GM21381 (cell line): ENCODE results near the gene ST6GALNAC5.

ENCODE experiments used
- ATAC-seq: cut with Tn5 transposase; IDR thresholded peaks from one replicate; pipeline ENCODE4 v1.9.1; 2021; ENCODE audit warnings: mild to moderate bottlenecking, moderate library complexity; ENCODE audit not compliant: unreplicated experiment

Gene ST6GALNAC5

DNA sequence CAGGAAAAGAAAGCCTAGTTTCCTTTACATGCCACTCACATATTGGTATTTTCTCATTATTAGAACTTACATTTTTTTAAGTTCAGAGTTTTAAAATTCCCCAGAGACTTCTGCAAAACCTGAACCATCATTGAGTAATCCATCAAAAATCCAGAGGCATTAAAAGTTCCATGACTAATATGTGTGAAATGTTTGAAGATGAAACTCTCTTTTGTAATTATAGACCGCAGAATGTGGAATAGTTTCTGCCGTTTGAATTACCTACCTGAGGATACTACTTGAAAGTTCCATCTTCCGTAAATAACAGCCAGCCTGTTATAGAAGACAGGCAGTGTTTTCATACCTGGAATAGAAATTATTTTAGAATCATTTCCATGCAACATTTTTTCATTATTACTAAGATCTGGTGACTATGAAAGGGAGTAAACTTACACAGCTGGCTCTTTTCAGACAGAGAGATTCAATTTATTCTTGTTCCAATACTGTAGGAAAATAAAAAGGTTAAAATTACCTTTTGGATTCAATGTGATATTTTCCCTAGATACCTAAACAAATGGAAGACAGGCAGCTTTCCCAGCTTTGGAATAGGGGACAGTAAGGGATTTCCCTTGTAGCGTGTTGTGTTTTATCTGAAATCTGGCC is 131.4 kb downstream of the ST6GALNAC5 start:
- ATAC-seq: no peak

DNA sequence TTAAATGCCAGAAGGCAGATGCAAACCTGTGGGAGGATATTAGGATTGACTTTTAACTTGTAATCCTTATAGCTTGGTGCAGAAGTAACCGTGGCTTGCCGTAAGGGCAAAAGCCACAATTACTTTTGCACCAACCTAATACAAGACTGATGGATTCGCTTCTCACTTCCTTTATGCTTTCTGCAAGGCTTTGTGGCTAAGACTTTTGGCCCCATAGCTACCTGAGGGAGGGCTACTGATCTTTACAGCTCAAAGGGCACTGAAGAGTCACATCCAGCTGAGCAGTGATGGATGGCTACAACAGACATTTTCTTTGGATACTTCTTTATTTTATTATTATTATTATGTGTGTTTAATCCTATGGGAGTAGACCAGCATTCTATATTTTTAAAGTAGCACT is 140.4 kb downstream of the ST6GALNAC5 start:
- no peak for ATAC-seq

DNA sequence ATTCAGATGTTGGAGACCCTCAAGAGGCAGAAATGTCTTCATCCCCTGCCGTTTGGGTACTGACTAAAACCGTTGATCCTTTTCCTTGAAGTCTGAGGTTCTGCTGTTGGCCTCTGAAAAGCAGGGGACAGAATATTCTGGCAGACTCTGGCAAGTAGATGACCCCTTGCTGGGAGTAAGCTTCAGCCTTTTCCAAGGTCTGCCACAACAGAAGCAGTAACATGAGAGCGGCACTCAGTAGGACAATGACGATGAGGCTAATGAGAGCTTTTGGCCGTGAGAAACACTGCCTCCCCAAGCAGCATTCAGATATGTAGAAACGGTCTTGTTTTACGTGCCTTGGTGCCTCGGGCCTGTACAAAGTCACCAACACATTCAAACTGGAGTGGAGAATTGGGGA is 143.7 kb downstream of the ST6GALNAC5 start:
- ATAC-seq: no peak

DNA sequence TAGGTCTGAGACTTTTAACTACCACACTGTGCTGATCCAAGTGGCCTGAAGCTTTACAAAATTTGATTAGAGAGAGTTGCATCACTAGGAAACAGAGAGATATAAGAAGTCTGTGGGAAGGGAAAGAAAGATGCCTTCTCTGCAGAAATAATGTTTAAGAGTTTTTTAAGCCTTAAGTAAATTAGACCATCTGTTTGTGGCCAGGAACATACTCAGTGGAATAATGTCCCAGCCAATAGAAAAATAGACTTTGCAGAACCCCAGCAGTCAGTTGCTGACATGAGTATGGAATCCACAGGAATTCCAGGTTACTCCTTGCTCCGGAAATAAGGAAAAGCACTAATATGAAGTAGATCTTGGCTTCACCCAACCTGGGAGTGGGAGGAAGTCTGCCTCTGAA is 144.8 kb downstream of the ST6GALNAC5 start:
- no peak for ATAC-seq

DNA sequence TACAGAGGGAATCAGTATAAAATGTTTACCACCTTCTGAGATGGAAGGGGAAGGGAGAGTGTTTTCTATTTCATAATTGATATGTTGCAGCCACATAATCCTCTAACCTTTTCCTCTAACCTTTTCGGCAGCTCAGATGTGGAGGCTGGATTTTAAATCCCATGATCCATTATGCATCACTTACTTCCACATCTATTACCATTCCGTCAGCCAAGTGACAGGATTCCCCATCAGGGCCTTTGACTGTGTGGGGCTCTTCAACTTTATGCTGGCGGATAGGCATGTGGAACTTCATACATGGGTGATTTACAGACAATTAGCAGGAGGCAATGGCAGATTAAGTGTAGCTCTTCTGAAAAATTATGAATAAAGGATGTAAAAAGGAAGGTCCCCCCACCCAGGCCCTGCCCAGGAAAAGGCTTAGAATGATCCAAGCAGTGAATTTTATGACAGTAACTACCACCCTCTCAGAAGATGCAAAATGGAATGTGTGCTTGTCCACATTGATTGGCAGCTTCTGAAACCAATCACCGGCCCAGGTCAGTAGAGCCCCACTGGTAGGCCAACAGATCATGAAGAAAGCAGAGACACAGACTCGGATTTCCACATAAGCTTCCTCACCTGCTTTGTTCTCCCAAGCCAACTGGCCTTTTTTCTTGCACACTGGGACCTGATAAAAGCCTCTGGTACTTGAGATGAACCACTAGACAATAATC is 147.0 kb downstream of the ST6GALNAC5 start:
- no peak for ATAC-seq

DNA sequence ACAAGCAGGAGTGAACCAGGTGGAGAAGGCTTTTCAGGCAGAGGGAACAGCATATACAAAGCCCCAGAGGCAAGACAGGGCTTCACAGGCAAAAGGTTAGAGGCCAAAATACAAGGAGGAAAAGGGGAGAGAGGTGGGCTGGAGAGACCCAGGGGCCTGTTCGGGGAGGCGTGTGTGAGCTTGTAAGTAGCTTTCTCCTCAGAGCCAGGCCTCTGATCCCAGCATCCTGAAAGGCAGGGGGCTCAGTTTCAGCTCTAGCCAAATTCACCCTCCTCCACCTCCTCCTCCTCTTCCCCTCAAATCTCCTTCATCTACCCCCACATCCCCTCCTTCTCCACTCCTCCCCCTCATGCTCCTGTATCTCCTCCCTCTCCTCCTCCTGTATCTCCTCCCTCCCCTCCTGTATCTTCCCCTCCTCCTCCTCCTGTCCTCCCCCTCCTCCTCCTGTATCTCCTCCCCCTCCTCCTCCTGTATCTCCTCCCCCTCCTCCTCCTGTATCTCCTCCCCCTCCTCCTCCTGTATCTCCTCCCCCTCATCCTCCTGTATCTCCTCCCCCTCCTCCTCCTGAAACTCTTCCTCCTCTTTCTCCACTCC is 148.6 kb downstream of the ST6GALNAC5 start:
- no peak for ATAC-seq

DNA sequence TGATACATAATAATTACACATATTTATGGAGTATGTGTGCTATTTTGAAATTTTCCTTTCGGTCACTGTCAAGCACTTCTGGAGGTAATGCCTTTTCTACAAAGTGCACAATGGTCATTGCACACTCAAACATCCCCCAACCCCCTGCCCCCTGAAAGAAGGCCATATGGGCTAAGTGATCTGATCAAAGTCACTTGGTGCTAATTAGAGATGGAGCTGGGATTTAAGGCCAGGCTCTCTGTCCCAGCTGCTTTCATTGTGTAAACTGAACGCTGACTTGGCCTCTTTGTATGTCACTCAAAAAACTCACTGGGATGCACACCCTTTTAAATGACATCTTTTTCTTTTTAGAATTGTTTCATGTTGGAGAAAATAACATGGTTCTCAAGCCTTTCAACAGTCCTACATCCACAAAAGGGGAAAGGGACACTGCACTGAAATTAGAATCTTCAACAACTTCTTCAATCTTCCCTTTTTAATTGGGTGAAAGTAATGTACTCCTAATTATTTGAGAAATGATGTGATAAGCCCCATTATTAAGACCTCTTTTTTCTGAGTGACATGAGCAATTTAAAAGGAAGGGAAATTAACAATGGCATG is 149.2 kb downstream of the ST6GALNAC5 start:
- no peak for ATAC-seq

DNA sequence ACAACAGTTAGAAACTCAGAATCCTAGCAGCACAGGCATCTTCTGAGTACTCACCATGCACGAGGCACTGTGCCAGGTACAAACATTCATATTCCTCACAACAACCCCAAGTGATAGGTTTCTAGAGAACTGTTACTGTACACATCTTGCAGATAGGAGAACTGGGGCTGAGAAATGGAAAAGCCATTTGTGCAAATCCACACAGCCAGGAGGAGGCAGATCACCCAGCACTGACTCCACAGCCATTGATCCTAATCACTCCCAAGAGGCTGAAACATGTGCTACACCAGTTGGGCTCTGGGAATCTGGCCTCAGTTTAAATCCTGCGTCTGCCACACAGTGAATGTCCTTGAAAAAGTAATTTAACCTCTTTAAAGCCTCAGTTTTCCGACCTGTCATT is 151.0 kb downstream of the ST6GALNAC5 start:
- ATAC-seq: no peak

DNA sequence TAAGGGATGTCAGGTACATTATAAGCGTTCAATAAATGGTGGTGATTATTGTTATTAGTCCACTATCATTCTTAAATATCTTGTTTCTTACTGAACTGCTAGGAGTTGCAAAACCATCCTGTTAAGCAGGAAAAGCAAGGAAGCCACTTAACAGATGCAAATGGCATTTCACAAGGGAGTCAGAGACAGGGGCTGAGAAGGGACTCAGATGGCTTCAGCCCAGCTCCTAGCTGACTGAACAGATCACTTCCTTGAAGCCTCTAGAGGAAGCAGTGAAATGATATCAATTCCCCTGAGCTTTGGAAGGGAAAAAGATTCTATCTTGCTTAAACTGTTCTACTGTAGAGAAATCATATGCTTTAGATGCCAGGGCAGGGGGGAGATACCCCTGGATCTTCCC is 151.5 kb downstream of the ST6GALNAC5 start:
- ATAC-seq: no peak

DNA sequence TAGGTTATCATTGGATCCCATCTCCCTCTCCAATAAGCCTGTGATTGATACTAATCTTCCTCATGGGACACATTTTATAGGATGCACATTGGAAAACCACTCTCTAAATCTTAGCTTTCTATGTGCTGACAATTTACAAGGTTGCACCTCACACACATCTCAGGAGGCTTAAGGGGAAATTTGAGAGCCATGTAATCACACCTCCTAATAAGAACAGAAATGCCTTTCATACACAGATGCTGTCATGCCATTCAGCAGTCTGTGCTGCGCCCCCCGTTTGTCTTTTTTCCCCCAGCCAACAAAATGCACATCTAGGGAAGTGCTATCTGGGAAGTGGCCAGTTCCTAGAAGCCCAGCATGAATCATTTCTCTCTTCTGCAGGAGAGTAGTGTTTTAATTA is 154.5 kb downstream of the ST6GALNAC5 start:
- ATAC-seq: no peak

DNA sequence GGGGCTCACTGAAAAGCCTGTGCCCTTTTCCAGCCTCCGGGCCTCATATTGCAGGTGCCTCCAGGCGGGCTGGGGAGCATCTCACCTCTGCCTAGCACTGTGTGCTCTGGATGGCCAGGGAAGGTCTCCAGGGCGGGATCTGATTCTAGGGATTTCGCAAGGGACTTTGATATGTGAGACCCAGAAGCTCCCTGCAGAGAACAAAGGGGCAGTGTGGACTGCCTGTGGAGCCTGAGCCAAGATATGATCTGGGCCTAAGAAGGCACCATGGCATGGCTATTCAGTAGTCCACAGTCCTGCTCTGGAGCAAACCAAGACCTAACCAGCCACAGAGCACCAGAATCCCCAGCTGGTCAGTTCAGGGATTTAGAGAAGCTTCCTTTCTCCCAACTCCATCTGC is 157.2 kb downstream of the ST6GALNAC5 start:
- no peak for ATAC-seq

DNA sequence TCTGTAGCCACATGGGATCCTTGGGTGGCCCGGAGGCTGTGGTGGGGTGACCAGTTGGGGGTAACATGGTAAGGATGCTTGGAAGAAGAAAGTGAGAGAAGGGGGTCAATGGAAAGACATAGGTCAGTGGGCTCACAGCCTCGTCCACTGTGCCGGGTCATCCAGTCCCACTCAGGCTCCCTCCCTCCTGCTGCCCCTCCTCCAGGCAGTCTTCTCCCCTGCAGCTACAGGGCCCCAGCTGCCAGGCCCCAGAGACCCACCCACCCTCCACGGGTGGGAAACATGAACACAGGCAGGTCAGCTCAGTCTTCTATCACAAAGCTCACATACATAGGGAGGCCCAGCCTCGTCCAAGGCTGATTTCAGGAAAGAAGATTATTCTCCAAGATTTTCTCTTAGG is 158.3 kb downstream of the ST6GALNAC5 start:
- ATAC-seq: no peak

DNA sequence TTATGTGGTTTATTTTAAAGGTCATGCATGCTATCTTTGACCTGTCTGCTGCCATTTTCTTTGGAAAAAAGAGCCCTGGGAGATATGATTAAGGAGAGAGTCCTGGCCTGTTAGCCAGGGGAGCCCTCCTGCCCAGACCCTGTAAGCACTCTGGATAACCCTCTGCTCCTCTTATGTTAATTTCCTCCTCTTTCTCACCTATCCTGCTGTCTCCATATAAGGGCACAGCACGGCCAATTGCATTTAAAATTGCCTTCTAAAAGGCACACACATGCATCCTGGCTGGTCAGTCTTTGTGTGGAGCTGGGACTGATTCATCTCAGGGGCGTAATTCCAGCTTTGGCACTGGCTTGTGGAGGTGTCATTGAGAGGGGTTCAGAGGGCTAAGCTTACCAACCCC is 158.9 kb downstream of the ST6GALNAC5 start:
- no peak for ATAC-seq

DNA sequence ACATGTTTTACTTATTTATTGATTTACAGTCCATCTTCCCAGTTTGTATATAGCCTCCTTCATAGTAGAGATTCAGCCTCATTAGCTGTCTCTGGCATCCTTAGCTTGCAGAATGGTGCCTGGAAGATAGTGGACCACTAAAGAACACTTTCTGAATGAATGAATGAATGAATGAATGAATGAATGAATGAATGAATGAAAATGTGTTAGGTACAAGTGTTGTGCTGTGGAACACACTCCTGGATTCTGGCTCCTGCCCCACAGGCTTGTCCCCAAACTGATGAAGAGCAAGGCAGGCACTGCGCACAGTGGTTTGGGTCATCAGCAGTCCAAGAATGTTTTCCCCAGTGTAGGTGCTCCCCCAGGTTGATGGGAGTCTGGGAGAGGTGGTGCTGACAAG is 159.4 kb downstream of the ST6GALNAC5 start:
- ATAC-seq: no peak

DNA sequence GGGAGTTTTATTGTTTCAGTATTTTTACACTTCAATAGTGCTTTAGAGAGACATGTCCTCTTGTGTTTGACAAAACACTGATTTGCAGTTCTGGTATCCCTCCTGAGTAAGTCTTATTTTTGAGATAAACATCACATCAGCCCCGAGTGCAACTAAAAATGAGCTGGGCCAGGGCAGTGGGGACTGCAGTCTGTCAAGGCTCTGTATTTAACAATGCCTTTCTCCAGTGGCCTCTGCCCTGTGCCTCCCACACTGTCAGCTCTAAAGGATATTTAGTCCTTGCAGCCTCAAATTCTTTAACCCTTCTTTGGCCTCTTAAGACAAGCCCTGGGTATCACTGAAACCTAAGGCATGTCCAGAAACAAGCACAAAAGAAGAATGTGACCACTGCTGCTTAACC is 160.6 kb downstream of the ST6GALNAC5 start:
- no peak for ATAC-seq

DNA sequence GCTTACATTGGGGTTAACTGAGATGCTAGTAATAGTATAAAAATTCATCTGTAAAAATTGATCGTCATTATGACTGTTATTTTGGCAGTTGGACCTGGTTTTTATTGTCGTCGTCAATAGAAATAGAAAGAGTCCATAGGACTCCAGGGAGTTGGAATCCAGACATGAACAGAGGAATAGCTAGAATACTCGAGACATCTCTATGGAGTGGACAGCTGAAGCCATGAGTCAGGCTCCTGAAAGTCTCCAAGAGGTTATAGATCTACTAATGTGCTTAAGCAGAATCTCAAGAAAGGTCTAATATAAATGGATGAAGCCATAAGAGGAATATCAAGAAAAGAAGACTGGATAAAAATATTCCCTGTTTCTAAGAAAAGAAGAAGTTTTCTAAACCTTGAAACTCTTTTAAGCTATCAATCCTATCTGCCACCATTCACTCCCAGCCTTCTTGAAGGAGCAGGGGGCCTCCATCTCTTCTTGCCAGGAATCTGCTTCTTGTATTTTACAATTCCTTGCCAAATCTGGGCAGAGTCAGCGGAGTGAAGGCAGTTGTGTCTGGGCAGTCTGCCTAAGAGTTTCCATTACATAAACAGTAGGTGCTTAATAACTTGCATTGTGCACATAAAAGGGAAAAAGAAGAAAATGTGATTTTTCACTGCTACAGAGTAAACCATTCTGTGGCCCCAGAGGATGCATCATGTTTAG is 163.3 kb downstream of the ST6GALNAC5 start:
- no peak for ATAC-seq

DNA sequence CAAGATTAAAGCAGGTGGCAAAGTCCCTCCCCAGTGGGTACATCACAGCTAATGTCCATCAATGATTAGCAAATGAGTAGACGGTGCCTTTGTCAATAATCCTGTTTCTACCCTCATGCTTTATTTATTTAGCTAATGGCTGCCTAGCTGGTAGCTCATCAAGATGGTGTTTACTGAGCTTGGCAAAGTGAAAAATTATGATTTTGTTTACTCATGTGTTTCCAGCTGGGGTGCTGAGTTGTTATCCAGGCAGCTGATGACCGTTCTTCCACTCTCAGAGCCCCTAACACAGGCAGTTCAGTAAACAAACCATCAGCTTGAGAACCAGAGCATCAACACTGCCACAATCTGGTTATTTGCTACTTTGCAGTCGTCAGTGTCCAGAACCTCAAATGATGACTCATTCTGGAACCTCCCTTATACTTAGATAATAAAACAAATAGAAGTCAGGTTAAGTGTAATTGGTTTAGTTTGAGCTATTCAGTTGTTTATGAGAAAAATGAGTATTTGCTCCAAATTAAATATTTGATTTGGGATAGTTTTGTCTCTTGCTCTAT is 163.9 kb downstream of the ST6GALNAC5 start:
- no peak for ATAC-seq

DNA sequence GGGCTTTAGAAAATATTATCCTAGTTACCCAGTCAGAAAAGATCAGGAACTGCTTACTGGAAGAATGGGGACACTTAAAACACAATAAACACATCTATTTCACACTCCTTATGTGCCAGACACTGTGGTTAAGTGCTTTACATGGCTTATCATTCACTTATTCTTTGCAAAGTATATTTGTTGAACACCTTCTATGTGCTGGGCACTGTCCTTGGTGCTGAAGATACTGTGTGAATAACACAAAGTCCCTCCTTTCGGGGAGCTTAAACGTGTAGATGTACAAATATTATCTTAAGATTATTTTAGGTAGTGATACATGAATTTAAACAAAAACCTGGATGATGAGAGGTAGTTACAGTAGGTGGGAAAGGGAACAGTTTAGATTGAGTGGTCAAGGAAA is 169.3 kb downstream of the ST6GALNAC5 start:
- ATAC-seq: no peak

DNA sequence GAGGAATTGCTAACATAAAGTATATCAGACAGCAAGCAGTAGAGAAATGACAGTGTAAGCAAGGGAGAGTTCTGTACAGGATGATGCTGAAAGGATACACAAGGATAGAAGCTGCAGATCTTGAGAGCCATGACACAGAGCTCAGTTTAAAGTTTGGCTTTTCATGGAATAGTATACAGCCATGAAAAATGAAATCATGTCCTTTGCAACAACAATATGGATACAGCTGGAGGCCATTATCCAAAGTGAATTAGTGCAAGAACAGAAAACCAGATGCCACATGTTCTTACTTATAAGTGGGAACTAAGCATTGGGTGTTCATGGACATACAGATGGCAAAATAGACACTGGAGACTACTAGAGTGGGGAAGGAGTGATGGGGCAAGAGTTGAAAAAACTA is 169.8 kb downstream of the ST6GALNAC5 start:
- no peak for ATAC-seq

DNA sequence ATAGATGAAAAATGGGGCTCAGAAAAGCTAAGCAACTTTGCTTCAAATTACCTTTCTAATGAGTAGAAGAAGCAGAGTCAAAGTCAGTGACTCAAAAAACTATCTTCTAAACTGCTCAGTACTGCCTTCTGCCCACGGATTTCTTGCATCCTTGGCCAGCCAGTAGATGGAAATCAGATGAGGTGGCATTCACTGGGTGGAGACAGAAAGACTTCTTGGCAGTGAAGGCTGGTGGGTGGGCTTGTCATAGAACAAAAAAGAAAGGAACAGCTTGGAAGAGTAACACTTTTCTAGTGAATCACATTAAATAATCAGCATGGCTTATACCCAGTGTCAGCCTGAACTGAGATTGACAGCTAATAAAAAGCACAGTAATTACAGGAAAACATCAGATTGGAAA is 170.7 kb downstream of the ST6GALNAC5 start:
- ATAC-seq: no peak

DNA sequence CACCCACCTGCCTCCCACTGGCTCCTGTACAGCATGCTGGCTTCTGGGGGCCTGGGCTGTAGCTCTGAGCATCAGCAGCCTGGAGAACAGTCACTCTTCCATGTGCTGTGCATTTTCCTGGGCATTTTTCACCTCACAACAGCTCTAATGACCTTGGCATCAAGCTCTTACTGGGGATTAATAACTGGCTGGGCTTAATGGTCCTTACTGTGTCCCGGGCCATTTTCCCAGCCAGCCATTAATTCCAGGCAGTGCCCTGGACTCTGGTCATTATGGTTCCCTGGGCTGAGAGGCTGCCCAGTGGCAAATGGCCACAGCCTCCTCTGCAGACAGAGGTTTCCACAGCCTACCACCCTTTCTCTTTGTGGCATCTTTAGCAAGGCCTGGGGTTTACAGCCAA is 171.8 kb downstream of the ST6GALNAC5 start:
- ATAC-seq: no peak
